OCI-LY1 (cell line): Measurements from ENCODE around the gene HLCS.

Experiments used
- H2AFZ ChIP-seq: fragments of 200-600 bp; sonication (generic), shearing (Covaris generic); 2 replicates; pipeline ENCODE4 v1.6.0; 2014; ENCODE audit warnings: antibody characterized with exemption, mild to moderate bottlenecking, low read length
- H3F3A ChIP-seq: fragments of 200-600 bp; sonication (generic), shearing (Covaris generic); 2 replicates; pipeline ENCODE4 v1.6.0; 2014; ENCODE audit warnings: mild to moderate bottlenecking, antibody characterized with exemption, low read length, moderate library complexity; ENCODE audit not compliant: insufficient read depth
- H3K27ac ChIP-seq: fragments of 200-600 bp; sonication (generic); 2 replicates; pipeline ENCODE4 v1.5.1; 2014; ENCODE audit warnings: low read length, mixed run types, mild to moderate bottlenecking, low read depth; ENCODE audit not compliant: poor library complexity, severe bottlenecking
- H3K27me3 ChIP-seq: fragments of 200-600 bp; sonication (generic); 2 replicates; pipeline ENCODE4 v1.6.0; 2014; ENCODE audit warnings: antibody characterized with exemption, mild to moderate bottlenecking, low read length, moderate library complexity; ENCODE audit not compliant: insufficient read depth
- H3K36me3 ChIP-seq: fragments of 200-600 bp; sonication (generic); 2 replicates; pipeline ENCODE4 v1.6.1; 2014; ENCODE audit warnings: mild to moderate bottlenecking, antibody characterized with exemption, low read length, moderate library complexity, mixed read lengths; ENCODE audit not compliant: insufficient read depth
- H3K4me1 ChIP-seq: fragments of 200-600 bp; sonication (generic); 2 replicates; pipeline ENCODE4 v1.5.1; 2014; ENCODE audit warnings: mild to moderate bottlenecking, low read length, moderate library complexity; ENCODE audit not compliant: insufficient read depth, severe bottlenecking
- H3K4me2 ChIP-seq: fragments of 200-600 bp; sonication (generic), shearing (Covaris generic); 2 replicates; pipeline ENCODE4 v1.6.1; 2014; ENCODE audit warnings: low read length
- H3K4me3 ChIP-seq: fragments of 200-600 bp; sonication (generic); 2 replicates; pipeline ENCODE4 v1.5.1; 2014; ENCODE audit warnings: low read length, low read depth, mild to moderate bottlenecking, mixed read lengths; ENCODE audit not compliant: poor library complexity, severe bottlenecking
- H3K79me2 ChIP-seq: fragments of 200-600 bp; shearing (Covaris generic); 2 replicates; pipeline ENCODE4 v1.6.1; 2016; ENCODE audit warnings: mixed run types, low read length, mixed read lengths; ENCODE audit not compliant: insufficient read depth
- H3K9ac ChIP-seq: fragments of 200-600 bp; sonication (generic), shearing (Covaris generic); 2 replicates; pipeline ENCODE4 v1.6.1; 2014; ENCODE audit warnings: mild to moderate bottlenecking, low read length, mixed read lengths
- H3K9me2 ChIP-seq: fragments of 200-600 bp; sonication (generic), shearing (Covaris generic); 2 replicates; pipeline ENCODE4 v1.6.1; 2014; ENCODE audit warnings: low read depth, mild to moderate bottlenecking, low read length, mixed read lengths
- H3K9me3 ChIP-seq: fragments of 200-600 bp; shearing (Covaris generic); 2 replicates; pipeline ENCODE4 v1.6.1; 2014; ENCODE audit warnings: low read length, mixed read lengths
- H4K20me1 ChIP-seq: fragments of 200-600 bp; sonication (generic), shearing (Covaris generic); 2 replicates; pipeline ENCODE4 v1.6.0; 2016; ENCODE audit warnings: mild to moderate bottlenecking, low read length; ENCODE audit not compliant: insufficient read depth
- CTCF ChIP-seq: fragments of 200-600 bp; sonication (generic), shearing (Covaris generic); IDR thresholded peaks from 2 replicates; pipeline ENCODE4 v1.5.1; 2017; ENCODE audit warnings: mild to moderate bottlenecking, antibody characterized with exemption, low read length, moderate library complexity, mixed read lengths
- EZH2 ChIP-seq: fragments of 200-600 bp; sonication (generic), shearing (Covaris generic); IDR thresholded peaks from 2 replicates; pipeline ENCODE4 v1.8.0; 2017; ENCODE audit warnings: borderline replicate concordance, mixed run types, mild to moderate bottlenecking, antibody characterized with exemption, low read length, moderate library complexity, mixed read lengths

The HLCS gene

GRCh38 chr21:36845790-36846189 is 120.7 kb downstream of the HLCS start:
- Histone ChIP-seq H3K9me3 (no peaks in the 10 kb centered on the region), H2AFZ (no peak overlapping the region), H3K4me3 (no peak overlapping the region), H3K36me3 (no peaks in the 10 kb centered on the region), H3K4me1 (no peaks in the 10 kb centered on the region), H3K27me3 (no peaks in the 10 kb centered on the region), H3K9ac (no peak overlapping the region), H4K20me1 (no peaks in the 10 kb centered on the region), H3K27ac (no peak overlapping the region), H3K4me2 (no peak overlapping the region), H3F3A (no peaks in the 10 kb centered on the region), H3K79me2 (no peaks in the 10 kb centered on the region), H3K9me2 (no peaks in the 10 kb centered on the region)
- TF ChIP-seq CTCF (no peak), EZH2 (no peak)

GRCh38 chr21:36845070-36845469 is 121.4 kb downstream of the HLCS start:
- no peaks in the 10 kb centered on the region for H3K4me1 ChIP-seq

GRCh38 chr21:36841866-36842265 is 124.6 kb downstream of the HLCS start:
- Histone ChIP-seq H4K20me1 (no peaks in the 10 kb centered on the region), H3K27ac (no peak overlapping the region), H3K4me3 (no peak overlapping the region), H3K79me2 (no peaks in the 10 kb centered on the region), H3K4me2 (no peak overlapping the region), H3K36me3 (no peaks in the 10 kb centered on the region), H3K27me3 (no peaks in the 10 kb centered on the region), H2AFZ (no peak overlapping the region), H3K9me3 (no peaks in the 10 kb centered on the region), H3K9me2 (no peaks in the 10 kb centered on the region), H3K4me1 (no peaks in the 10 kb centered on the region), H3F3A (no peaks in the 10 kb centered on the region), H3K9ac (no peak overlapping the region)
- TF ChIP-seq CTCF (no peak), EZH2 (no peak)

More at GRCh38 chr21:36845070-36845469, 121.4 kb downstream of the HLCS start:
- no peaks in the 10 kb centered on the region for H3F3A ChIP-seq
- no peaks in the 10 kb centered on the region for H3K9me3 ChIP-seq
- no peak overlapping the region for H3K4me3 ChIP-seq
- no peak overlapping the region for H3K4me2 ChIP-seq
- H3K9ac ChIP-seq = no peak overlapping the region
- no peaks in the 10 kb centered on the region for H4K20me1 ChIP-seq
- H2AFZ ChIP-seq = no peak overlapping the region
- H3K27ac ChIP-seq = no peak overlapping the region
- no peaks in the 10 kb centered on the region for H3K79me2 ChIP-seq
- no peaks in the 10 kb centered on the region for H3K36me3 ChIP-seq
- no peaks in the 10 kb centered on the region for H3K27me3 ChIP-seq
- no peaks in the 10 kb centered on the region for H3K9me2 ChIP-seq
- TF ChIP-seq CTCF (no peak), EZH2 (no peak)
